HepG2 (cell line): ENCODE data around the gene TRIO. TPM values are rescaled to one million over a fixed set of nuclear protein-coding genes. Genes with fewer than 3 reads are reported as not detected.

Experiments
- ATAC-seq: fragments of 200-7000 bp; cut with Tn5 transposase; 3 replicates; pipeline ENCODE4 v1.9.1; 2020; ENCODE audit warnings: mild to moderate bottlenecking, moderate library complexity
- BruUV-seq: library from RNA; stranded (reverse); fragments of 400-500 nt; replicated peaks from 2 replicates; lab custom pipeline; 2021; lab: Mats Ljungman, UMichigan
- CTCF ChIA-PET: fragments of 300-600 bp; formaldehyde crosslinking; extraction: SDS; loops from one replicate; lab custom pipeline; 2021; ENCODE audit warnings: low total read pairs, inconsistent platforms, low intra/inter-chr PET ratio; lab: Yijun Ruan, JAX
- POLR2A ChIA-PET: fragments of 350-600 bp; sonication (Branson Sonifier 250); formaldehyde crosslinking; loops from one replicate; lab custom pipeline; 2020; ENCODE audit warnings: antibody characterized with exemption, inconsistent platforms; lab: Yijun Ruan, JAX
- DNase-seq: peaks from one replicate; pipeline ENCODE4 v3.0.0-alpha.2; 2015; ENCODE audit warnings: low spot score
- FAIRE-seq: peaks from 3 replicates; lab custom pipeline; 2011; peaks lifted over from hg19 to GRCh38; lab: Jason Lieb, UNC
- H2AFZ ChIP-seq: one replicate; pipeline ENCODE4 v1.6.1; 2011; ENCODE audit warnings: low read length, inconsistent platforms
- H3K27ac ChIP-seq: fragments of 300-600 bp; 3 replicates; pipeline ENCODE4 v1.8.0; 2011; ENCODE audit warnings: mixed run types, mild to moderate bottlenecking, mixed read lengths, low read length, inconsistent platforms; ENCODE audit not compliant: insufficient read depth; ENCODE audit errors: extremely low read length
- H3K27me3 ChIP-seq, 2 experiments: fragments of 200-600 bp in 1 of 2; 2 replicates in 1 of 2; 3 replicates in 1 of 2; pipeline versions ENCODE4 v1.6.0 to v1.8.0; 2011; ENCODE audit warnings: low read length in 2 of 2, mild to moderate bottlenecking in 2 of 2, moderate library complexity in 2 of 2, inconsistent platforms in 1 of 2; ENCODE audit not compliant: insufficient read depth in 2 of 2, control insufficient read depth in 1 of 2
- H3K36me3 ChIP-seq, 2 experiments: fragments of 200-600 bp in 1 of 2; replicated peaks in 1 of 2; 2 replicates in 1 of 2; 3 replicates in 1 of 2; pipeline versions ENCODE4 v1.5.1 to v1.8.0; 2011; ENCODE audit warnings: low read length in 2 of 2, inconsistent platforms in 1 of 2; ENCODE audit not compliant: insufficient read depth in 2 of 2, control insufficient read depth in 1 of 2
- H3K4me1 ChIP-seq: 2 replicates; pipeline ENCODE4 v1.5.1; 2012; ENCODE audit warnings: low read length, inconsistent platforms; ENCODE audit not compliant: insufficient read depth
- H3K4me2 ChIP-seq: 2 replicates; pipeline ENCODE4 v1.6.0; 2011; ENCODE audit warnings: low read depth, low read length, inconsistent platforms
- H3K4me3 ChIP-seq, 3 experiments: fragments of 200-600 bp in 1 of 3; sonication (generic), shearing (Covaris generic) in 1 of 3; replicated peaks in 1 of 3; 2 replicates each; pipeline ENCODE4 v1.5.1; 2011 to 2016; ENCODE audit warnings: low read length in 3 of 3, inconsistent platforms in 2 of 3, low read depth in 2 of 3, mild to moderate bottlenecking in 2 of 3, control low read depth in 1 of 3, mixed read lengths in 1 of 3; ENCODE audit not compliant: insufficient read depth in 1 of 3
- H3K79me2 ChIP-seq: one replicate; pipeline ENCODE4 v1.6.1; 2011; ENCODE audit warnings: low read length, inconsistent platforms; ENCODE audit not compliant: insufficient read depth
- H3K9ac ChIP-seq: 2 replicates; pipeline ENCODE4 v1.6.0; 2011; ENCODE audit warnings: mild to moderate bottlenecking, low read depth, low read length, inconsistent platforms; ENCODE audit not compliant: insufficient read depth
- H3K9me3 ChIP-seq: 2 replicates; pipeline ENCODE4 v1.5.1; 2012; ENCODE audit warnings: mild to moderate bottlenecking, low read length
- H4K20me1 ChIP-seq: 2 replicates; pipeline ENCODE4 v1.6.0; 2011; ENCODE audit warnings: inconsistent platforms, mild to moderate bottlenecking, low read length, moderate library complexity; ENCODE audit not compliant: insufficient read depth
- AGO2 ChIP-seq: fragments of 200-400 bp; formaldehyde crosslinking; optimal IDR thresholded peaks from 2 replicates; pipeline ENCODE3; 2017; ENCODE audit warnings: mild to moderate bottlenecking, low read depth, low read length, moderate library complexity
- KLF11 ChIP-seq: IDR thresholded peaks from 2 replicates; pipeline ENCODE4 v1.6.1; 2016; ENCODE audit warnings: missing compliant biosample characterization
- MEIS2 ChIP-seq: sonication (generic); formaldehyde crosslinking; IDR thresholded peaks from 2 replicates; pipeline ENCODE4 v1.9.0; 2021; ENCODE audit warnings: mild to moderate bottlenecking, missing genetic modification reagents
- WGBS: methylation state at CpG from one replicate; pipeline ENCODE4 v1.1.6; 2017; ENCODE audit warnings: low lambda C conversion rate; 5-methylcytosine and 5-hydroxymethylcytosine counted together
- in situ Hi-C: cut with HindIII; loops from 2 replicates; pipeline ENCODE4 v1.10.0; 2017; ENCODE audit warnings: low pct_unique_long_range_greater_than_20kb; ENCODE audit not compliant: extremely low pct_ligation_motif_present
- intact Hi-C: fragments of 100-400 bp; cut with micrococcal nuclease; formaldehyde crosslinking; loops from one replicate; pipeline ENCODE4 v1.10.0; 2022; ENCODE audit not compliant: unreplicated experiment
- polyA plus RNA-seq, 8 experiments: library from polyadenylated mRNA; depleted of rRNA in 3 of 8; stranded (reverse) in 7 of 8; unstranded in 1 of 8; fragments of >200 nt; fragmentation: Illumina TruSeq in 4 of 8; extraction: Trizol in 4 of 8; gene quantifications; 2 replicates each; pipeline versions ENCODE4 v1.2.1 to v1.2.3, GENCODE V29; 2011 to 2016; ENCODE audit warnings: low read depth in 4 of 8, missing spikeins in 1 of 8, mixed read lengths in 1 of 8; ENCODE audit not compliant: insufficient read depth in 1 of 8
- total RNA-seq, 5 experiments: library from RNA; depleted of rRNA; stranded (reverse); fragments of >200 nt; fragmentation: Illumina TruSeq; extraction: Trizol; gene quantifications; 2 replicates each; pipeline ENCODE4 v1.2.3, GENCODE V29; 2016; ENCODE audit warnings: low read depth in 1 of 5
- TF ChIP-seq, protein P1 (sequence below): sonication (generic); formaldehyde crosslinking; IDR thresholded peaks from 2 replicates; pipeline ENCODE4 v1.5.1; 2020; ENCODE audit warnings: mild to moderate bottlenecking, missing genetic modification reagents, borderline replicate concordance

Gene TRIO
- total and polyA plus RNA-seq, 2 of the 13 experiments (the other 11 are each of a cell fraction or from before 2014, with no cell fraction given), result 45.2 to 45.9 TPM

DNA sequence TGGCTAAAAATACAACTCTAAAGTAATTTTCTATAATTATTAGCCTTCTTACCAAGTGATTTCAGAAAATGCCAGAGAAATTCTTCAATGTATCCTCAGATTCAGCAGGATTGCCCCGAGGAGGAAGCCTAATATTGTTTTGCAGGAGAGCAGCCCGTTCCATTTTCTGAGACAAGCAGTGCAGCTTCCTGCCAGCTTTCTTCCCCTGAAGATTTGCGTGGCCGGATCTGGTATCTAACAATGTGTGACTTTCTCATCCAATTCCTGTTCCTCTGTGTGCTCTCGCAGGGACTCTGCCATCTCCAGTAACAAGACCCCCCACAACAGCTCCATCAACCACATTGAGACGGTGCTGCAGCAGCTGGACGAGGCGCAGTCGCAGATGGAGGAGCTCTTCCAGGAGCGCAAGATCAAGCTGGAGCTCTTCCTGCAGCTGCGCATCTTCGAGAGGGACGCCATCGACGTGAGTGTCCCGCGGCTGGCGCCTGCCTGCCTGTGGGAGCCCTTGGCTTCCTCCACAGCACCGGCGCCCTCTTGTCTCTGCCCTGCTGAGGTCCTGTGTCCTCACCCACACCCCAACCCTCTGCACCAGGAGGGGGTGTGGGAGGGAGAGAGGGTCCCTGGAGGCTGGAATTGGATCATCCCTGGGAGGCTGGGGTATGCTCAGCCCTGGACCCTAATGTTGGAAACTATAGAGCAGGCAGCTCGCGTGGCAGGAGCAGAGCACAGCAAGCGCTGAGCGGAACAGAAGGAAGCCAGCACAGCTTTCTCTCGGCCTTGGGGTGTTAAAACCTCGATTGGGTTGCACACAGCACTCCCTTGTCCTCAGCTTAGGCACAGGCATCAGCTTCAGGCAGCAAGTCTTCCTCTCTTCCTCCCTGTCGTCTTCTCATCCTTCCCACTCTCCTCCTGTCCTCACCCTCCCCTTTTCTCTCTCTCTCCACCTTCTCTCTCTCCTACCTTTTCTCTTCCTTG lies 216.2 kb downstream of the TRIO start:
- intact Hi-C loops, result no loop called here
- BruUV-seq, result no TSS peak
- CTCF ChIA-PET, result no interaction called here

DNA sequence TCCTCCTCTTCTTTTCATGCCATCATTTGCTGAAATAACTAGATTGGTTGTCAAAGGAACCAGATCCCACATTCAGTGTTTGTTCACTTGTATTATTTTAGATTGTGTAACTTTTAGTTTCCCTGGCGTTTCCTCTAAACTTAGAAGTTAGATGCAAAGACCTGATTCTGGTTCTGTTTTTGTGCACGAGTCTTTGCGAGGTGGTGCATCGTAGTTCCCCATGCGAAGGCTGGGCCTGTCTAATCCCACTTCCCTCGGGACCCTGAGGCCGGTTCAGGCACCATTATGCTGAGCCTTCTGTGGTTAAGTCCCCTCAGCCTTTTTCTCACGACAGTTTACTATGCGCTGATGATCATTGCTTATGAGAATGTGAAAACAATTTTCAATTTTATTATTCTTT lies 219.3 kb downstream of the TRIO start:
- intact Hi-C loops, result no loop called here

More for the DNA sequence above, 216.2 kb downstream of the TRIO start:
- Histone ChIP-seq H3K9me3 (no peaks in the 10 kb centered on the region), H3K27me3 (no peaks in the 10 kb centered on the region), H3K36me3 (peaks cover 22 to 50% of the 10 kb centered on the region in 2 experiments), H3K4me2 (no peak overlapping the region), H2AFZ (no peak overlapping the region), H3K4me3 (no peak overlapping the region), H3K79me2 (no peaks in the 10 kb centered on the region), H3K9ac (no peak overlapping the region), H3K27ac (no peak overlapping the region), H3K4me1 (no peaks in the 10 kb centered on the region), H4K20me1 (peaks cover 4% of the 10 kb centered on the region)
- ATAC-seq (no peak), FAIRE-seq (no peak), DNase-seq (no peak)
- POLR2A ChIA-PET, result no interaction called here
- TF ChIP-seq, protein P1, sequence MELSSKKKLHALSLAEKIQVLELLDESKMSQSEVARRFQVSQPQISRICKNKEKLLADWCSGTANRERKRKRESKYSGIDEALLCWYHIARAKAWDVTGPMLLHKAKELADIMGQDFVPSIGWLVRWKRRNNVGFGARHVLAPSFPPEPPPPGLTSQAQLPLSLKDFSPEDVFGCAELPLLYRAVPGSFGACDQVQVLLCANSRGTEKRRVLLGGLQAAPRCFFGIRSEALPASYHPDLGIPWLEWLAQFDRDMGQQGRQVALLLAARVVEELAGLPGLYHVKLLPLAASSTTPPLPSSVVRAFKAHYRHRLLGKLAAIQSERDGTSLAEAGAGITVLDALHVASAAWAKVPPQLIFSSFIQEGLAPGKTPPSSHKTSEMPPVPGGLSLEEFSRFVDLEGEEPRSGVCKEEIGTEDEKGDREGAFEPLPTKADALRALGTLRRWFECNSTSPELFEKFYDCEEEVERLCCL, result no peak
- peak; percentile 29 for TF ChIP-seq AGO2
- in situ Hi-C loops, result no loop called here
- 93% methylated on average over 27 of the region's 27 CpGs for WGBS

More for the DNA sequence above, 219.3 kb downstream of the TRIO start:
- Histone ChIP-seq H4K20me1 (peaks cover 8% of the 10 kb centered on the region), H3K27ac (no peak overlapping the region), H3K27me3 (no peaks in the 10 kb centered on the region), H3K4me2 (no peak overlapping the region), H3K9ac (no peak overlapping the region), H3K4me1 (no peaks in the 10 kb centered on the region), H3K9me3 (no peaks in the 10 kb centered on the region), H3K36me3 (peaks cover 39 to 75% of the 10 kb centered on the region in 2 experiments), H3K79me2 (no peaks in the 10 kb centered on the region), H2AFZ (no peak overlapping the region), H3K4me3 (no peak overlapping the region)
- POLR2A ChIA-PET, result no interaction called here
- BruUV-seq, result no TSS peak
- 98% methylated on average over 9 of the region's 9 CpGs for WGBS
- FAIRE-seq, result no peak
- CTCF ChIA-PET, result interaction anchor here (0.8 kb wide), 1 partner anchor 10 kb away, joined by 3 read pairs; no protein-coding TSS in a partner anchor
- no peak for ATAC-seq
- TF ChIP-seq MEIS2 (CRISPR knock-in tag), result no peak
- no peak for TF ChIP-seq KLF11 (CRISPR knock-in tag)
- in situ Hi-C loops, result no loop called here
- DNase-seq, result no peak
